Stomach (tissue), 4 donors: ENCODE results near the gene SIK2.

ENCODE experiments used
- POLR2A ChIP-seq, 4 donors: fragments of 450-650 bp; IDR thresholded peaks; one replicate each; pipeline ENCODE4 v1.6.1; 2016; ENCODE audit warnings: antibody characterized with exemption in 4 of 4, control low read depth in 2 of 4, mild to moderate bottlenecking in 1 of 4, moderate library complexity in 1 of 4
- TF ChIP-seq, protein P1 (sequence below), 7 experiments: fragments of 450-650 bp in 4 of 7; fragments of 200-600 bp in 3 of 7; sonication (generic) in 3 of 7; IDR thresholded peaks; one replicate each; pipeline ENCODE4 v1.5.1; 2016 to 2019; ENCODE audit warnings: antibody characterized with exemption in 7 of 7, control low read depth in 2 of 7, mild to moderate bottlenecking in 1 of 7

DNA sequence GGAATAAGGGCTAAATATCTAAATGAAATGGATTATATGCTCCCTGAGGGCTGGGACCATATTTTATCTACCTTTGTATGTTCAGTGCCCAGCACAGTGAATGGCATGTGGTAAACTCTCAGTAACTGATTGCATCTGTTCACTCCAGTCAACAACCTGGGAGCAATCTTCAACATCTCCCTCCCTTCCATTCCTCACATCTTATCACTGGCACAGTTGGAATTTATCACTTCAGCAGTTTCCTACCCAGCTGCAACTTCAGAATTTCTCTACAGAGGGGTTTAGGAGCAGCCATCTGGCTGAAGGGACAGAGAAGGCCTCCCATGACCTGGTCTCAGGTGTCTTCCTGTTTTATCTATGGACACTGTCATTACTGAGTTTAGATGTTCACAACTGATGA lies 9.8 kb upstream of the SIK2 start:
- no peak for TF ChIP-seq POLR2A (IDR thresholded peaks at IDR 0.05)
- TF ChIP-seq, protein P1, sequence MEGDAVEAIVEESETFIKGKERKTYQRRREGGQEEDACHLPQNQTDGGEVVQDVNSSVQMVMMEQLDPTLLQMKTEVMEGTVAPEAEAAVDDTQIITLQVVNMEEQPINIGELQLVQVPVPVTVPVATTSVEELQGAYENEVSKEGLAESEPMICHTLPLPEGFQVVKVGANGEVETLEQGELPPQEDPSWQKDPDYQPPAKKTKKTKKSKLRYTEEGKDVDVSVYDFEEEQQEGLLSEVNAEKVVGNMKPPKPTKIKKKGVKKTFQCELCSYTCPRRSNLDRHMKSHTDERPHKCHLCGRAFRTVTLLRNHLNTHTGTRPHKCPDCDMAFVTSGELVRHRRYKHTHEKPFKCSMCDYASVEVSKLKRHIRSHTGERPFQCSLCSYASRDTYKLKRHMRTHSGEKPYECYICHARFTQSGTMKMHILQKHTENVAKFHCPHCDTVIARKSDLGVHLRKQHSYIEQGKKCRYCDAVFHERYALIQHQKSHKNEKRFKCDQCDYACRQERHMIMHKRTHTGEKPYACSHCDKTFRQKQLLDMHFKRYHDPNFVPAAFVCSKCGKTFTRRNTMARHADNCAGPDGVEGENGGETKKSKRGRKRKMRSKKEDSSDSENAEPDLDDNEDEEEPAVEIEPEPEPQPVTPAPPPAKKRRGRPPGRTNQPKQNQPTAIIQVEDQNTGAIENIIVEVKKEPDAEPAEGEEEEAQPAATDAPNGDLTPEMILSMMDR (IDR thresholded peaks at IDR 0.05) = no peak
